NCI-H226 (cell line): ENCODE results near the gene PPIA.

Experiments used
- DNase-seq: peaks from one replicate; pipeline ENCODE4 v3.0.0-alpha.2; 2015

The PPIA gene

GRCh38 chr7:44796504-44797328 lies at the start of gene PPIA:
PPIA (plus strand) TSS chr7:44796681; CDS start chr7:44796725, 44 bp downstream.
- DNase-seq = peak; percentile 99

- peak; percentile 95 for DNase-seq
These were observed 48.2 kb upstream of the PPIA start, which contains the start of gene ZMIZ2 for GRCh38 chr7:44748045-44748947. ZMIZ2 (plus strand) TSS chr7:44748847; CDS start chr7:44756250, 7,403 bp downstream.

DNA sequence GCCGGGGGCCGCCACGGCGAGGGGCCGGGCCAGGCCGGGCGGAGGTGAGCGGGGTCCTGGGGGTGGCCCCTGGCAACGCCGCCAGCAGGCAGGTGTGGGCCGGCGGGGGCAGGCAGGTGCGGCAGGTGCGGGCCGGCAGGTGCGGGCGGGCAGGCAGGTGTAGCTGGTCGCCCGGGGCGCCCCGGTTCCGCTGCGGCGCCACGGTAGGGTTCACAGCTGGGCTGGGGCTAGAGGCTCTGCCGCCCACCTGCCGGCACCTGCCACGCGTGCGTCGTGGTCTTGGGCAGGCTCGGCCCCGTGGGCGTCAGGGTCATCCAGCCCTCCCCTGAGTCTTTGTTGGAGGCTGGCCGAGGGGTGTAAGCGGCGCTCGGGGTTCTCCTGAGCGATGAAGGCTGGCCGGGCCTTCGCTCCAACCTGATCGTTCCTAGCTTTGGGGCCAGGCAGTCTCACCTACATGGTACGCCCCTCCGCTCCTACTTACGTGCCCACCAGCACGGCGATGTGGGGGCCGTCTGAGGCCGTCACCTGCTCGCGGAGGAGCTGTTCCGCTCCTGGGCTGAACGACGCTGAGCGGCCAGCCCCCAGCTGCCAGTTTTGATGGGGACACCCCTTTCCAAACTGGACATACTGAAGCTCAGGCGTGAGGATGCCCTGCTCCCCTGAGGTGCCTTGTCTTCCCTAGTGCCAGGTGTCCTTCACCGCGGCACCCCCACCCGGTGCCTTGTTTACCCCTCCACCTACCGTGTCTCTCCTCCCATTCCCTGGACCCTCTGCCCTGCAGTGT lies 47.3 kb upstream of the PPIA start:
- no peak for DNase-seq

GRCh38 chr7:44749992-44750391 lies 46.5 kb upstream of the PPIA start:
- DNase-seq = no peak

DNA sequence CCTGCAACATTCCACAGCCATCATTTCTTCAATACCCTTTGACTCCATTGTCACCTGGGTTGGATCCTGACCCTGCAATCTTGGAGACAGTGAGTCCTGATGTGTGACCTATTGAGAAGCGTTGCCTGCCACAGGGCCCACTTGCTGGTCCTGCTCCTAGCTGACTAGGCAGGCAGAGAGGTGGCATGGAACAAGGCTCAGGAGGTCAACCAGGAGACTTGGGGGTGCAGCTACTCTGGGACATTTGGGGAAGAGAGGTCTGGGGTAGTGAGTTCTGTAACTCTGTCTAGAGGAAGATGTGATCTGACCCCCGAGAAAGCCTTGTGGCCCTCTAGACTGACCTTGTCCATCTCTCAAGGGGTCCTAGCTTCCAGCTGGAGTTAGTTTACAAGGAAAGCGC lies 46.1 kb upstream of the PPIA start:
- DNase-seq = no peak

- DNase-seq = peak; percentile 48
These were observed 45.4 kb upstream of the PPIA start for GRCh38 chr7:44750921-44751571.

DNA sequence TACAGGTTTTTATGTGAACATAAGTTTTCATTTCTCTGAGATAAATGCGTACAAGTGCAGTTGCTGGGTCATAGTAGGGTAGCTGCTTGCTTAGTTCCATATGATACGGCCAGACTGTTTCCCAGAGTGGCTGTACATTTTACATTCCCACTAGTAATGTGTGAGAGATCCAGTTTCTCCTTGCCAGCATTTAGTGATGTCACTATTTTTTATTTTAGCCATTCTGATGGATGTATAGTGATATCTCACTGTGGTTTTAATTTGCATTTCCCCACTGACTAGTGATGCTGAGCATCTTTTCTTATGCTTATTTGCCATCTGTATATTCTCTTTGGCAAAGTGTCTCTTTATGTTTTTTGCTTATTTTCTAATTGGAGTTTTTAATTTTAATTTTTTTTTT lies 43.7 kb upstream of the PPIA start:
- DNase-seq = no peak

DNA sequence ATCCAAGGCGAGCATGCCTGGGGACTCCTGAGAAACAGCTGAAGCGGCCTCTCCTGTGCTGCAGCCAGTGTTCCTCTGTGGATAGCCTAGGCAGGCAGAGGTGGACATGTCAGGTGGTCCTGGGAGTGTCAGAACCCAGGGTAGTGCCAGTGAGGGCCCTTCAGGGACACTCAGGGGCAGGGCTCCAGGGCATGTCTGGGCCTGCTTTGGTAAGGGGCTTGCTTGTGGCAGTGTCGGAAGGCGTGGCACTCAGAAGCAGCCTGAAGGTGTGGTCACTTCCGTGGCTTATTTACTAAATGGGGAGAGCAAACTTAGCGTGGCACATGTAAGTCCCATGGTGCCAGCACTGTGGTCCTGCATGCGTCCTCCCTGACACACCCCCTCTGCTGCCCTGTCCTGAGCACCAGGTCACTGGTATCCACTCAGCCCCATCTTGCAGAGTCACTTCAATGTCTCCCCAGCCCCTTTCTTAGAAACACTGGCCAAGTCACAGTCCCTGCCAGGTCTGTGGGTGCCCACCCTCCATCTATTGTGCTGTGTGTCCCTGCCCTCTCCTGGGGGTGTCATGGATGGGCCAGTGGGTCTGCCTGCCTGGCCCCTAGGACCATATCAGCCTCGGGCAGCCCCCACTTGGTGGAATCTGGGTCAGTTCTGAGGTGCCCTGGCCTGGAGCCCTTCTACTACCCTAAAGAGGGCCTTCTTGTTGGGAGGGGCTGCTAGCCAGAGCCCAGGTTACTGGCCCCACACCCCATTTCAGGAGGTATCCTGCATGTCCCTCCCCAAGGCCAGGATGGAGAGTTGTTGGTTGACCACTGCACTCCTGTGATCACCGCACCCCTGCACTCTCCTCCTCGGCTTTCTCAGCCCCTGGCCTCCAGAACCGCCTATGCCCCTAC lies 41.4 kb upstream of the PPIA start:
- DNase-seq = no peak

DNA sequence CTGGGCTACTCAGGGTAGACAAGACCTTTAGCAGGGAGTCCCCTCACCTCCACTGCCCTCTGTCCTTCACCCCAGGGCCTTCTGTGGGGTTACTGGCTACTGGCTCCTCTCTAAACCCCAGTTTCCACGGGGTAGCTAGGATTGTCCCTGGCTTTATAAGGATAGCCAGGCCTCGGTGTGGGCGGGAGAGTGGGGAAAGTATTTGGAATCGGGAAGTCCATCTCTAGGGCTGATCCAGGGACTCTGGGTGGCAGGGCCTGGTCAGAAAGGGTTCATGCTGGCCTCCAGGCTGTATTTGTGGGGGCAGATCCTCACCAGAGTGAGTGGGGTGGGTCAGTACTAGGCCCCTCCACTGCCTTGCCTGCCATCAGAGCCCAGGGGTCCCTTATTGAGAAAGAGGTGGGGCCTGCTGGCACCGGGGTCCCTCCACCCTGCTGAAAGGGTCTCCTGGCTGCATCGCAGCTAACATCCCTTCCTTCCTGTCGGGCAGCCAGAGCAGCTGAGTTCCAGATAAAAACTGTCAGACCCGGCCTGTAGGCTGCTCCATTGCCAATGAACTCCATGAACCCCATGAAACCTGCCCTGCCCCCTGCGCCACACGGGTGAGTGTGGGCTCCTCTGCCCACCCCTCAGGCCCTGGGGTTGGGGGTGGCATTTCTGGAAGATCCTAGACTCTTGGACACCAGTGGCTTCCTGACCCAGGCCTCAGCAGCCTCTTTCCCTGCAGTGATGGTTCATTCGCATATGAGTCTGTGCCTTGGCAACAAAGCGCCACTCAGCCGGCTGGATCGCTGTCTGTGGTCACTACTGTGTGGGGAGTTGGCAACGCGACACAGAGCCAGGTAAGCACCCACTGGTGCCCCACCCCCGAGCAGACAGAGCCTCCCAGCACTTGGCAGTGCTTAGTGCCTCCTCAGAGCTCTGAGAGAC lies 40.5 kb upstream of the PPIA start:
- DNase-seq = no peak

GRCh38 chr7:44756904-44757303 lies 39.6 kb upstream of the PPIA start:
- no peak for DNase-seq

- no peak for DNase-seq
These were observed 39.2 kb upstream of the PPIA start for GRCh38 chr7:44757311-44757710.

DNA sequence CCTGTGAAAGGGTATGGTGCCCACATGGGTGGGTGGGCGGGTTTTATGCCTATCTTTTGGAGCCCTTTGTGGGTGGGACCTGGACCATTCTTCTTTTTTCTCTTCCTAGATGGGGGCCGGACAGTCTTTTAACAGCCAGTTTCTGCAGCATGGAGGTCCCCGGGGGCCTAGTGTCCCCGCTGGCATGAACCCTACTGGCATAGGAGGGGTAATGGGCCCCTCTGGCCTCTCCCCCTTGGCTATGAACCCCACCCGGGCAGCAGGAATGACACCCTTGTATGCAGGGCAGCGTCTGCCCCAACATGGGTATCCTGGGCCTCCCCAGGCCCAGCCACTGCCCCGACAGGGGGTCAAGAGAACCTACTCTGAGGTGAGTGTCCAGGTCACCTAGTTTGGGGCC lies 38.7 kb upstream of the PPIA start:
- DNase-seq = no peak

GRCh38 chr7:44759246-44759645 lies 37.2 kb upstream of the PPIA start:
- no peak for DNase-seq

- DNase-seq = no peak
These were observed 36.4 kb upstream of the PPIA start for GRCh38 chr7:44760034-44760580.

GRCh38 chr7:44761207-44762161 lies 35.0 kb upstream of the PPIA start:
- DNase-seq = no peak

GRCh38 chr7:44762300-44762699 lies 34.2 kb upstream of the PPIA start:
- DNase-seq = no peak

- DNase-seq = no peak
These were observed 33.6 kb upstream of the PPIA start for GRCh38 chr7:44762726-44763522.

DNA sequence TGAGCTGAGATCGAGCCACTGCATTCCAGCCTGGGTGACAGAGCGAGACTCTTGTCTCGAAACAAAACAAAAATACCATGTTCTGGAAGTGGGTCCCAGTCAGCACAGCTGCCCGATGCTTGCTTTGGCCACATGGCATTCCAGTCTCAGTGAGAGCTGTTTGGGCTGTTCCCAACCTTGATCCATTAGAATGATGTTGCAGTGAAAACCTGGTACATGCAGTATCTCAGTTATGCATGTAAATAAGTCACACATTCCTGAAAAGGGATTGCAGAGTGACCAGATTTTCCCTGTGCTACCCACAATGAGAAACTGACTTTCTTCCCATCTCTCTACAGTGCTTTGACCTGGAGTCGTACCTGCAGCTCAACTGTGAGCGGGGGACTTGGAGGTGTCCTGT lies 32.4 kb upstream of the PPIA start:
- DNase-seq = no peak
